ENCODE measurements around the gene OR5B21.

The OR5B21 gene

DNA sequence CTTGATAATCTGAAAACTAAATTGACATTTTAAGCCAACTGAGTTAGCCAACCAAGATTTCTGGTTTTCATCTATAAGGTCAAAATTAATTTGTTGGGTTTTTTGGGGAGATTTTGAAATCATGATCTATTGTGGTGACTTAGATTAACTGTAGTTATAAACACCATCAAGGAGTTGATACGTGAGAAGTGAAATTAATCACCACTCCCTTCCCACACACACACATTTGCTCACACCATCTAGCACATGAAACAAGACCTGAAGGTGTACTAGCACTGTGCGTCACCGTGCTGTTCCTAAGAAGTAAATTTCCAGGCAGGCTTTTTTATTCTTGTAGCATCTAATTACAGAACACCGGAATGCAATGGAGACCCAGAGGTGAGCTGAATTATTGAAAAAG, 2.1 kb downstream of the OR5B21 start:
- Mint-ChIP-seq H3K27ac (peak overlapping the region; percentile 1), H3K9me3 (no peaks in the 10 kb centered on the region), H3K4me3 (no peak overlapping the region), H3K4me1 (no peaks in the 10 kb centered on the region), H3K36me3 (peaks cover 5% of the 10 kb centered on the region)
- DNase-seq (ENCODE audit: low spot score in 2 of 2) (no peak), ATAC-seq (peak; percentile 94)

DNA sequence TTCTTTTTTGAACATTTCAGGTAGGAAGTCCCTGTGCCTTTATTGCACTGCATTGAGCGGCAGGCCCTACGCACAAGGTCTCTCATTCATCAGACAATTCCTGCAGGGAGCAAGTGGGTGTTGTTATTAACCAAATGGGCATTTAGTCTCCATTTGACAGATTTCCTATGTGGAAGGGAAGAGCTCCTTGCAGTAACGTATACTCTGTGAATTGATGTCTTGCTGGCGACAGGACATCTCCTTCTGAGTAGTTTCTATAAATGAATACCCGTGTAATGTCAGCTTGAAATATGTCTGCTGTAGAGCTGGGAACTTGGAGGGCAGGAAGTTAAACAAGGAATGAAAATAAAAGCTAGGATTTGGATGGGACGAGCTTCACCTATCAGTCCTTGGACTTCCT, 3.7 kb downstream of the OR5B21 start:
- Mint-ChIP-seq H3K27ac (no peak overlapping the region), H3K4me1 (peaks cover under 1% of the 10 kb centered on the region), H3K4me3 (no peak overlapping the region), H3K36me3 (no peaks in the 10 kb centered on the region), H3K9me3 (no peaks in the 10 kb centered on the region)
- no peak for ATAC-seq
- DNase-seq (ENCODE audit: low spot score in 2 of 2): no peak

GRCh38 chr11:58503361-58503856, 4.5 kb downstream of the OR5B21 start:
- no peak overlapping the region for H3K27ac Mint-ChIP-seq
- no peaks in the 10 kb centered on the region for H3K9me3 Mint-ChIP-seq
- ATAC-seq (no peak), DNase-seq (ENCODE audit: low spot score in 2 of 2) (no peak)
- no peak overlapping the region for H3K4me3 Mint-ChIP-seq
- H3K4me1 Mint-ChIP-seq: peaks cover 9% of the 10 kb centered on the region
- no peaks in the 10 kb centered on the region for H3K36me3 Mint-ChIP-seq

DNA sequence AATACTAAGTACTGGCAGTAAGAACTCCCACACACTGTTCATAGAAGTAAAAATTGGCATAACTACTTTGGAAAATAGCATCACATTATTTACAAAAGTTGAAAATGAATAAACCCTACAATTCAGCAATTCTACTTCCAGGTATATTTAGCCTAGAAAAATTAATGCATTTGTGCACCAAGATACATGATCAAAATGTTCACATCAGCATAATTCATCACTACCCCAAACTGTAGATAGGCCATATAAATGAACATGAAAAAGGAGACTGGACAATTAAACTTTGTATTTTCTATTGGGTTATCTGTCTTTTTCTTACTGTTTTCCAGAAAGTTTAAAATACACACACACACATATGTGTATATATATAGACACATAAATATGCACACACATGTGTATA, 5.9 kb downstream of the OR5B21 start:
- Mint-ChIP-seq H3K4me3 (no peak overlapping the region), H3K9me3 (no peaks in the 10 kb centered on the region), H3K27ac (no peak overlapping the region), H3K4me1 (peaks cover 22% of the 10 kb centered on the region), H3K36me3 (peaks cover 4% of the 10 kb centered on the region)
- DNase-seq (ENCODE audit: low spot score in 2 of 2) (no peak), ATAC-seq (no peak)

DNA sequence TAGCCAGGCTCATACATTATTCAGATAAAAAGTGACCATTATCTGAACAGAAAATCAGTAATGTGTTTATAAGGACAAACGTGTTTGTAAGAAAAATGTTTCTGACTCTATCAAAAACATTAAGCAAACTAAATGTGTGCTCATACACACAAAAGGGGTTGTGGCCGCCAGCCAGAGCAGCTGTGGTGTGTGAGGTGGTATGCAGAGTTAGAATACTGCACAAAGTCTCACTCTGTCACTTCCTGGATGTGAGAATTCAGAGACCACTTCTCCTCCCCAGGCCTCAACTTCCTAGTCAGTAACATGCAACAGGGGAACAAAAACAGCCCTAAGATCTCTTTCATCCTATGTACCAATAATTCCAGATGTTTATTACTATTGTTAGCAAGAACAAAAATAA, 9.4 kb downstream of the OR5B21 start:
- no peak for DNase-seq (ENCODE audit: low spot score in 2 of 2)
- Mint-ChIP-seq H3K4me1 (peaks cover 37% of the 10 kb centered on the region), H3K9me3 (no peaks in the 10 kb centered on the region), H3K27ac (peak overlapping the region; percentile 70), H3K36me3 (peaks cover 4% of the 10 kb centered on the region), H3K4me3 (no peak overlapping the region)
- peak; percentile 80 for ATAC-seq

DNA sequence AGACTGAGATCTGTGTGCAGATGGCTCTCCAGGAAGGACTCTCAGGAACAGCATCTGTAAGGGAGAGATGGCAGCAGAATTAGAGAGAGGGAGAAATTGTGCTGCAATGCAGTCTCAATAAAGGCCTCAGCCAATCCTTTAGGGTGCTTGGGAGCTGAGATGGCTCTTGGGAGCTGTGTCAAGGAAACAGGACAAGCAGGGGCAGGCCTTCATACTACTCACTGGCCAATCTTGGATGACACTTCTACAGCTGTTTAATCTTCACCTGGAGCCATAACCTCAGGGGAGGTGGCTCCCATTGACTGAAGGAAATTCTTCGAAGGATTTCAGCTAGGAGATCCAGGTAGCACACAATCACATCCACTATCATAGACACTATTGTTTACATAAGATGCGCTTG, 10.0 kb downstream of the OR5B21 start:
- no peak for ATAC-seq
- Mint-ChIP-seq H3K27ac (peak overlapping the region; percentile 70), H3K9me3 (no peaks in the 10 kb centered on the region), H3K4me1 (peaks cover 38% of the 10 kb centered on the region), H3K4me3 (no peak overlapping the region), H3K36me3 (peaks cover 4% of the 10 kb centered on the region)
- no peak for DNase-seq (ENCODE audit: low spot score in 2 of 2)

DNA sequence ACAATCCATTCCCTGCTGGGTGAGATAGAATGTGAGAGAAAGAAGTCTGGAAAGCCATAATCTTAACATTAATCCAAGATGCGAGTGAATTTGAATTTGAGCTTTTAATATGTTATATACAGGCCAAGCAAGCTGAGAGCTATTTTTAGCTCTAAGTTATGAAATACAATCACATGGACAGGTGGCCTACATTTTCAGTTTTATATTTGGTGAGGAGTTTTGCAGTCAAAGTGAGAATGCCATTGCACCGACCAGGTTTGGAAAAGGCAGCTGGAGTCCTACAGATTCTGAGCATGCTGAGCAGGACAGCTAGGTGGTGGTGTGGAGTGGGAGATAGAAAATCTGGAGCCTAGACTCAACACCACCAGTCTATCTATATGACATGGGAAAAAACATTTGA, 12.0 kb downstream of the OR5B21 start:
- Mint-ChIP-seq H3K27ac (no peak overlapping the region), H3K4me3 (no peak overlapping the region), H3K4me1 (peaks cover 38% of the 10 kb centered on the region), H3K36me3 (peaks cover 4% of the 10 kb centered on the region), H3K9me3 (no peaks in the 10 kb centered on the region)
- no peak for ATAC-seq
- DNase-seq (ENCODE audit: low spot score in 2 of 2): no peak

DNA sequence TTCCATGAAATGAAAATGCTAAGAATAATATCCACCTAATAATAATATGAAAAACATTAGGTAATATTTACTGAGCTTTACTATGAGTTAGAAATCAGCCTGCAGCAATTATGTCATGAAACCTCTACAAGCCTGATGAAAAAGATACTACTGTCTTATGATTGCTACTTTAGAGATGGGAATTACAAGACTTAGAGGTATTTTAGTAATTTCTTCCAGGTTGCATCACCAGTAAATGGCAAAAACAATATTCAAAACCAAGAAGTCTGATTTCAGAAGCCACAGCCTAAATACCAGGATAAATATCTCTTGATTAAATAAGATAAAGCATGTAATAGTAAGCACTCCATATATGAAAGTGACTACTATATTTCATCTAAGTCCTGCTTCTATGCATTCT, 13.8 kb downstream of the OR5B21 start:
- no peak overlapping the region for H3K27ac Mint-ChIP-seq
- H3K4me1 Mint-ChIP-seq: peaks cover 36% of the 10 kb centered on the region
- no peak for ATAC-seq
- no peaks in the 10 kb centered on the region for H3K9me3 Mint-ChIP-seq
- DNase-seq (ENCODE audit: low spot score in 2 of 2): no peak
- H3K4me3 Mint-ChIP-seq: no peak overlapping the region
- peaks cover 4% of the 10 kb centered on the region for H3K36me3 Mint-ChIP-seq

DNA sequence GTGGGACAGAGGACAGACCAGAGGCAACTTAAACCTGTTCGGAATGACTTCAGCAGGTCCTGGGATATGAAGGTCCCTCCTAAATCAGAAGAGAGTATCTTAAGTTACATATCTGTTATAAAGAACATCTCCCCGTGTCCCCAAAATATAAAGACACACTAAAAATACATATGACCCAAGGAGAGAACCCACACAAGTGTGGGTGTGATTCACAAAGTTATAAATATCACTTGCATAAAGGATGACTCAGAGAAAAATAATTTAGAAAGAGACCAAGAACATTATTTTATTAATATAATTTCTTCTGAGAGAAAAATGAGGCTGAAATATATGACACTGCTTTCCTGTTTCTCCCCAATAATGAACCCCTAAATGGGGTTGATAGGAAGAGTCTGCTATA, 14.2 kb downstream of the OR5B21 start:
- peaks cover 4% of the 10 kb centered on the region for H3K36me3 Mint-ChIP-seq

GRCh38 chr11:58490827-58491226, 17.1 kb downstream of the OR5B21 start:
- H3K9me3 Mint-ChIP-seq: no peaks in the 10 kb centered on the region
- H3K4me3 Mint-ChIP-seq: no peak overlapping the region
- no peak for ATAC-seq
- no peak overlapping the region for H3K27ac Mint-ChIP-seq
- DNase-seq (ENCODE audit: low spot score in 2 of 2): no peak
- no peaks in the 10 kb centered on the region for H3K36me3 Mint-ChIP-seq
- peaks cover 6% of the 10 kb centered on the region for H3K4me1 Mint-ChIP-seq

More for the DNA sequence above, 14.2 kb downstream of the OR5B21 start:
- H3K27ac Mint-ChIP-seq: no peak overlapping the region
- no peaks in the 10 kb centered on the region for H3K9me3 Mint-ChIP-seq
- ATAC-seq: no peak
- DNase-seq (ENCODE audit: low spot score in 2 of 2): no peak
- peaks cover 31% of the 10 kb centered on the region for H3K4me1 Mint-ChIP-seq
- no peak overlapping the region for H3K4me3 Mint-ChIP-seq

GRCh38 chr11:58487170-58487569, 20.7 kb downstream of the OR5B21 start:
- Mint-ChIP-seq H3K4me3 (no peak overlapping the region), H3K4me1 (no peaks in the 10 kb centered on the region), H3K27ac (no peak overlapping the region), H3K9me3 (no peaks in the 10 kb centered on the region), H3K36me3 (no peaks in the 10 kb centered on the region)
- DNase-seq (ENCODE audit: low spot score in 2 of 2) (no peak), ATAC-seq (no peak)

DNA sequence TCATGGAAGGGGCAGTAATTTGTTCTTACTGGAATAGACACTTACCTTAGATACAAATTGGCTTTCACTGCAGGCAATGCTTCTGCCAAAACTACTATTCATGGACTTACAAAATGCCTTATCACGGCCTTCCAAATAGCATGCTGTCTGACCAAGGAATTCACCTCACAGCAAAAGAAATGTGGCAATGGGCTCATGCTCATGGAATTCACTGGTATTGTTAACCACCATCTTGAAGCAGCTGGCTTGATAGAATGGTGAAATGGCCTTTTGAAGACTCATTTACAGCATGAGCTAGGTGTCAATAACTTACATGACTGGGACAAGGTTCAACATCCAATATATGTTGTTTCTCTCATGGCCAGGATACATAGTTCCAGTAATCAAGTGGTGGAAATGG, 21.9 kb downstream of the OR5B21 start:
- DNase-seq (ENCODE audit: low spot score in 2 of 2) (no peak), ATAC-seq (no peak)
- no peaks in the 10 kb centered on the region for H3K9me3 Mint-ChIP-seq
- no peak overlapping the region for H3K4me3 Mint-ChIP-seq
- no peak overlapping the region for H3K27ac Mint-ChIP-seq
- H3K4me1 Mint-ChIP-seq: no peaks in the 10 kb centered on the region
- no peaks in the 10 kb centered on the region for H3K36me3 Mint-ChIP-seq

- no peaks in the 10 kb centered on the region for H3K4me1 Mint-ChIP-seq
- no peak for DNase-seq (ENCODE audit: low spot score in 2 of 2)
- H3K27ac Mint-ChIP-seq: no peak overlapping the region
- H3K4me3 Mint-ChIP-seq: no peak overlapping the region
- ATAC-seq: no peak
- H3K9me3 Mint-ChIP-seq: peaks cover 24% of the 10 kb centered on the region
- H3K36me3 Mint-ChIP-seq: no peaks in the 10 kb centered on the region
Measured at GRCh38 chr11:58471892-58472291, 36.0 kb downstream of the OR5B21 start.

GRCh38 chr11:58466293-58466692, 41.6 kb downstream of the OR5B21 start:
- H3K4me3 Mint-ChIP-seq: no peak overlapping the region
- no peaks in the 10 kb centered on the region for H3K4me1 Mint-ChIP-seq
- ATAC-seq: no peak

DNA sequence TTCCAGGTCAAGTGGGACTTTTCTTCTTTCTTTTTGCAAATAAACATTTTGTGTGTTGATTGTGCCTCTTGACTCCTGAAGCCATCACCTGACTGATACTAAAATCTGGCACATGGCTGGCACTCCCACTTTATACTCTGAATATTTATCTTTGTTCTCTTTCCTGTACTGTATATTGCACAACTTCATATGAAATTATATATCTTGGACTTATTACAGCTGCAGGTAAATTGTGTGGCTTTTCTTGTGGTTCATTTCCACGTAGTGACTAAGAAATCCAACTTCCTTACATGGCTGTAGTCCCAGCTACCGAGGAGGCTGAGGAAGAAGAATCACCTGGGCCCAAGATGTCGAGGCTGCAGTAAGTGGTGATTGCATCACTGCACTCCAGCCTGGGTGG, 42.2 kb downstream of the OR5B21 start:
- H3K27ac Mint-ChIP-seq: no peak overlapping the region
- no peaks in the 10 kb centered on the region for H3K4me1 Mint-ChIP-seq
- H3K36me3 Mint-ChIP-seq: no peaks in the 10 kb centered on the region
- no peak for ATAC-seq
- DNase-seq (ENCODE audit: low spot score in 2 of 2): no peak
- peaks cover 5% of the 10 kb centered on the region for H3K9me3 Mint-ChIP-seq
- H3K4me3 Mint-ChIP-seq: no peak overlapping the region

More at GRCh38 chr11:58466293-58466692, 41.6 kb downstream of the OR5B21 start:
- DNase-seq (ENCODE audit: low spot score in 2 of 2): no peak
- H3K9me3 Mint-ChIP-seq: peaks cover 6% of the 10 kb centered on the region
- no peaks in the 10 kb centered on the region for H3K36me3 Mint-ChIP-seq
- no peak overlapping the region for H3K27ac Mint-ChIP-seq
